ENCODE data around the gene EPHA1.
A peak's percentile ranks its signal among the peaks of the same experiment; 100 is the strongest.
"Not testable (repeated sequence)": the region's sequence is repeated elsewhere in the genome, so short reads cannot be mapped to it uniquely, and the experiment has no call there.

The EPHA1 gene

DNA sequence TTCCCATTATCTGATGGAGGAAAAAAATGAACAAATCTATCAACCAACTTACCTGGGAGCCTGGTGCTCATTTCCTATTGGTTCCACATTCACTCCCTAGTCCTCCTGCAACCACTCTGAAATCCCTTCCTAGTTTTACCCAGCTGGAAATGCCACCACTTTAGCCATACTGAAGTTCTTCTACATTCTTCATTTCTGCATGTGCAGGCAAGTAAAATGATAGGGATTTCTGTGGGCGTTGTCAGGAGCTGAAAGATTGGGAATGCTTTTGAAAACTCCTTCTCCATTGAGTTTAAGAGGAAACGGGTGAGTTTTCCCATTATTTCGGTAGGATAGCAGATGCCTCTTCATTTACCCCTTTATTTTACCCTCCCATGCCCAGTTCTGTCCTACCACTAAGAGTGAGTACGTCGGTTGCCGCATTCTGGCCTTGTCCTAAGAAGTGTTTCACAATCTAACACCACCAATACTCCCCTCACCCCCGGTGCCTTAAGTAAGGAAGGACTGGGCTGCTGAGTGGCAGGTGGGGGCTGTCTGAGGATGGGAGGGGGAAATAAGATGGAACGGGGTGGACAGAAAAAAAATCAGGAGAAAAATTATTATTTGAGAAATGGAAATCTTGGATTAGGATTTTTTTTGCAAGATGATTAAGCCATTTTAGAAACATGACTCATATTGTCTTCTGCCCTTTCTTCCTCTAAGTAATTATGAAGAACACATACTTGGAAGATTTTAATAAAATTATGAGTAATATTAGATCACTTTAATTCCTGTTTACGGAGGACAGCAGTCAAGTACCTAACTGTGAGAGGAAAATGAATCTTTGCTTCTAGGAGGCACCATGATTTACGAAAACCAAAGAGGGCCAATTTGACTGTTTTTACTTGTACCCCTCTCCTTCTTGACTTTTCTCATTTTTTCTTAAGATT, 21.4 kb upstream of the EPHA1 start:
- DNase-seq, result no peak

DNA sequence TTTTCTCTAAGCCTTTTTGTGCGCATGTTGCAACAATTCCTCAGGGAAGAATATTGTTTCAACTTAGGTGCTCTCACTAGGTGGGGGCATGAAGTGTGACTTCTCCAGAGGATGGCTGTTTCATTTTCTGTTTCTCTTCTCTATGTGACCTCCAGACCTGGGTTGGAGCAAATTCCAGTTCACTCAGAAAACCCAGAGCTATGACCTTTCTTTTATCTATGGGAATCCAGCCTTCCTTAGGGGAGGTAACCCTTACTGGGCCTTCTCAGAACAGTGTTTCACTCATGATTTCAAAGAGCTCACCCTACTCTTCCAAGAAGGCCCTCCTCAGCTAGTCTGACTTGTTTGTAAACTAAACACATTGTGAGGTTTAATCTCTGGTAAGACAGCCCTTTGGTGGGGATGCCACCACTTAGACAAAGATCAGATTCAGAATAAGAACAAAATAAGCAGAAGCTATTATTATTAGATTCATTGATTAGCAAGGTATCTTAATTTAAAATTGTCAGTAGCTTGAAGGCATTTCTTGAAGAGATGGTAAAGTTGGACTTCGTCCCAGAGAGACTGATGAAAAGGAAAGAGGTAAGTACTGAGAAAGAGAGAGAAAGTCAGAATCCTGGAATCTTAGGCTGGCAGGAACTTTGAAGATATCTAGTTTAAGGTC, 18.0 kb upstream of the EPHA1 start:
- no peak for DNase-seq

DNA sequence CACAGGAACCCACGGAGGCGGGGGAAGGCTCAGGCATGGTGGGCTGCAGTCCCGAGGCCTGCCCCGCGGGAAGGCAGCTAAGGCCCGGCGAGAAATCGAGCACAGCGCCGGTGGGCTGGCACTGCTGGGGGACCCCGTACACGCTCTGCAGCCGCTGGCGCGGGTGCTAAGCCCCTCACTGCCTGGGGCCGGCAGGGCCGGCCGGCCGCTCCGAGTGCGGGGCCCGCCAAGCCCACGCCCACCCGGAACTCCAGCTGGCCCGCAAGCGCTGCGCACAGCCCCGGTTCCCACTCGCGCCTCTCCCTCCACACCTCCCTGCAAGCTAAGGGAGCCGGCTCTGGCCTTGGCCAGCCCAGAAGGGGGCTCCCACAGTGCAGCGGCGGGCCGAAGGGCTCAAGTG, 15.8 kb upstream of the EPHA1 start:
- DNase-seq, result not testable (repeated sequence)

DNA sequence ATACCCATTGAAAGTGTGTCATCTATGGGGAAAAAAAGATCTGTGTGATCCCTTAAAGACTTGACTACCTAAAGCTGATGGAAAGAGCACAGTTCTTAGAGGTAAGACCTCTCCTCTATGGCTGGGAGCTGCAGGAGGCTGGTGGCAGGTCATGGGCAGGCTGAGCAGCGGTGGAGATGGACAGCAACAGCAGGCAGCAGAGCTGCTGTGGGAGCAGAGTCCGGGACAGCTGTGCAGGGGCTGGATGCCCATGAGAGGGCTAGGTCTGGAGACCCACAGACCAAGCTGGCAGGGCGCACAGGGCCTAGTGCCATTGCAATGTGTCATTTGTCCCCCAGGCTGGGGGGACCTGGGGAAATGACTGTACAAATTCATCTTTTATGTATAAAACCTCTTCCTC, 13.4 kb upstream of the EPHA1 start:
- DNase-seq, result no peak

DNA sequence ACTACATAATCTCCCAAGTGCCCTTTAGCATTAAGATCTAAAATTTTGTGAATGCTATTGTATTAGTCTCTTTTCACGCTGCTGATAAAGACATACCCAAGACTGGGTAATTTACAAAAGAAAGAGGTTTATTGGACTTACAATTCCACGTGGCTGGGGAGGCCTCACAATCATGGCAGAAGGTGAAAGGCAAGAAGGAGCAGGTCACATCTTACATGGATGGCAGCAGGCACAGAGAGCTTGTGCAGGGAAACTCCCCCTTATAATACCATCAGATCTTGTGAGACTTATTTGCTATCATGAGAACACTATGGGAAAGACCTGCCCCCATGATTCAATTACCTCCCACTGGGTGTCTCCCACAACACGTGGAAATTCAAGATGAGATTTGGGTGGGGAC, 12.0 kb upstream of the EPHA1 start:
- not testable (repeated sequence) for DNase-seq

DNA sequence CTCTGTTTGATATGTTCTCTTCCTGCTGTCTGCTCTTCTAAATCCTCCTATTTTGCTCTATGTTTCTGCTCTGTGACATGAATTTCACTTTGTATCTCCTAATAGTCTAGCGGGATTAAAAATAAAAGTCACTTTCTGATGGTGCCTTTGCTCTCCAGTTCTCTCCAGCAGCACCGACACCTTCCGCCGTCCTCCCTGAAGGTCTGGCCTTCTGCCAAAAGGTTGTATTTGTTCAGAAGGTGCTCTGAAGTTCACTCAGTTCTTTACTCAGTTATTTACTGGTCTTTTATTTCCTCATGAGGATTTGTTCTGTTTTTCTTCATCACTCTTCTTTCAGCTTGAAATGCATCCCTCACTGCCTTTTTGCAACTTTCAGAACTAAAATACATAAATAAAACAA, 11.2 kb upstream of the EPHA1 start:
- peak; percentile 66 for DNase-seq

DNA sequence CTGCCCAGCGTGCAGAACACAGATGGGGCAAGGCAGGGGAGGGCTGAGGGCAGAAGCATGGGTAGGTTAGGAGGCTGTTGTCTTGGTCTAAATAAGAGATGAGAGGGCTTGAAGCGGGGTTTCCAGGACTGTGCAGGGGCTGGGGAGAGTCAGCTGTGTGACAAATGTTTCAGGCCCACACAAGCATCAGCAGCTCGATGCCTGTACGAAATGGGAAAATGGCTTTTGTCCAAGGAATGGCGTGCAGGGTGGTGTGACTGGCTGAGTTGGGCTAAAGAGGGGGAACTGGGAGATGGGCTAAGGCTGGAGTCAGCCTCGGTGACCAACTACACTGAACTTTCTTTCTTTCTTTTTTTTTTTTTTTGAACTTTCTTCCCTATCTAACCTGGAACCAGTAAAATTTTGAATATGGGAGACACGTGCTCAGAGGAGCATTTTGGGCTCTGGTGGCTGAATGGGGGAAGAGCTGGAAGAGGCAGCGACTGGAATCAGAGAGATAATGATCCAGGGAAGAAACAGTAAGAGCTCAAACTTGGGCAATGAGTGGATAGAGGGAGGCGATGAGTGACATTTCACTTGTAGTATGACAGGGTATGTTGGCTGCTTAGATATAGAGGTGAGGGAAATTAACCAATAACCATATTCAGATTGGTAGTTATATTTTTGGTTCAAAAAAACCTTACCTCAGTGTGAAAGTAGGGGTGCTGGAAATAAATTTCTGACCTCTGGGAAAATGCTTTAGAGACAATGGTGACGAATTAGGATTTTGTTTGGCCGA, 10.2 kb upstream of the EPHA1 start:
- no peak for DNase-seq

DNA sequence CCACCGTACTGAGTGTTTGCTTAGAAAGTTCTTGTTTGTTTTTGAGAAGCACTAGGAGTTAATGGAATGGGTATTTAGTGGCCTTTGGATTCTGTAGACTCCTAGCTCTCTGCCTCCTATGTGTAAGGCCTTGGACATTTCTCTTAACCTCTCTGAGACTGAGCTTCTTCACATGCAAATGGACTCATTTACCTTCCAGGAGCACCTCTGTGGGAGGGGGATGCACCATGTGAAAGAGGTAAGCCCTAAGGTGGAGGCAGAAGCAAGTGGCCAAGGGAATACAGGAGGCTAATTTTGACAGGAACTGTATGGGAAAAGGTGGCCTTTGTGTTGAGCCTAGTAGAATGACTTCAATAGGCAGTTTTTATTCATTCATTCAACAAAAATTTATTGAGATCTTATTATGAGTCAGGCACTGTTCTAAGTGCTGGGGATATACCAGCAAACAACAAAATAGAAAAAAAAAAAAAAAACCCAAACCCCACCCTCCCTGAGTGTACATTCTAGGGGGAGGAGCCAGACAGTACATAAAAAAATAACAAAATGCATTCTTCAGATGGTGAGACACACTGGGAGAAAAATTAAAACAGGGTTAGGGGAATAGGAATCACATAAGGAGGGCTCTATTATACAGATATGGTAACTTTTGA, 9.2 kb upstream of the EPHA1 start:
- no peak for DNase-seq

DNA sequence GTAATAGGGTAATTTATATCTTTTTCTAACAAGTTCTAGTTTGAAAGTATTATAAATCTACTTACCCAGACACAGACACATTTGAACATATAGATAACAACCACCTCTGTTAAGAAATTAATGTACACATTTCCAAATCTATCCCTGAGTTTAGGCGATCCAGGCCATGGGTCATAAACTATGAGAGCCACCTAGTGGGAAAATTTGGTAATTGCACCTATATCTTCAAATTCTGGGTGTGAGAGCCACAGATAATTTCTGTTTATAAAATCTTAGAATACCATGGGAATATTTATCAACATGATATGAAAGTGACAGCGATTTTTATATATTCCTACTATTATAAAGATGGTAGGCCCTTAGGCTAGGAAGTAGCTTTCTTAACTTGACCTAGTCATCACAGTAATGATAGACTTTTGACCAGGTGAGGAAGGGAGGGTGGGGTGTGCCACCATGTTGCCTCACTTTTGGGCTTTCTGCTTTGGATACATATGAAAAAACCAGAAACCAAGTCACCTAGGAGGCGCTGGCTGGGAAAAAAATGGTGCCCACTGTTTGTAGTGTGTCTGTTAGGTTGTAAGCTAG, 8.0 kb upstream of the EPHA1 start:
- peak; percentile 37 for DNase-seq

DNA sequence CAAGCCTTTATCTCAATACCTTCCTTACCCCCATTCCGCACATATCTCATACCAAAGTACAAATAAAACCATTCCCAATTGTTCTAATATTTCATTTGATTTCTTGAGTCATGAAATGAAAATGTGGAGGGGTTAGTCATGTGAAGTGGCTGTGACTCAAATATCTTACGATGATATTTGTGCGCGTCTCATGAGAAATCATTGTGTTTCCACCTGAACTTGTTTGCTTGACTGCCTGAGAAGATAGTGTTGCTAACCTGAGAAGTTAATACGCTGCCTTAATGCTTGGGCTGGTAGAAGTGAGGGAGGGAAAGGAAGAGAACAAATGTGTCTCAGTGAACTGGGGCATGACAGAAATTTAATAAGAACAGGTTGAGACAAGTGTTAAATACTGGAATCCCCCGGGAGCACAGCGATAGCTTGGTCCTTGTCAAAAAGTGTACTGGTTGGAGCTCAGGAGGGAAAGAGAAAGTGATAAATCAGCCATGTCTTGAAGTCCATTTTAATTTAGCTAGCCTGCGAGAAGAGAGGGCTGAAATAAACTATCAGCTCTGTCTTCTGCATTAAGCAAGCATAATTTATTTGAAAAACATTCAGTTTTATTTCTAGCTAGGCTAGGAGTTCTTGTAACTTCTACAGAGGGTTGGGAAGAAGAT, 7.2 kb upstream of the EPHA1 start:
- peak; percentile 72 for DNase-seq

DNA sequence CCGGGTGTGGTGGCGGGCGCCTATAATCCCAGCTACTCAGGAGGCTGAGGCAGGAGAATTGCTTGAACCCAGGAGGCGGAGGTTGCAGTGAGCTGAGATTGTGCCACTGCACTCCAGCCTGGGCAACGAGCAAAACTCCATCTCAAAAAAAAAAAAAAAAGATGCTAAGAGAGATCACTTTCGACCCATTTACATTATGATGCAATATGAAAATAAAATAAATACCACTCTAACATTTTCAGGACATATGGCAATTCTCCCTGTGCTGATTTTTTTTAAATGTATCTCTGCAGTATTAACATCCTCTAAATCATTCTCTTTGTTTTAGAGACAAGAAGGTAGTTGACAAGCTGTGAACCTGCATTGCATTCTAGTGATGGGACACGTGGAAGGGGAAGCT, 6.6 kb upstream of the EPHA1 start:
- DNase-seq, result not testable (repeated sequence)

DNA sequence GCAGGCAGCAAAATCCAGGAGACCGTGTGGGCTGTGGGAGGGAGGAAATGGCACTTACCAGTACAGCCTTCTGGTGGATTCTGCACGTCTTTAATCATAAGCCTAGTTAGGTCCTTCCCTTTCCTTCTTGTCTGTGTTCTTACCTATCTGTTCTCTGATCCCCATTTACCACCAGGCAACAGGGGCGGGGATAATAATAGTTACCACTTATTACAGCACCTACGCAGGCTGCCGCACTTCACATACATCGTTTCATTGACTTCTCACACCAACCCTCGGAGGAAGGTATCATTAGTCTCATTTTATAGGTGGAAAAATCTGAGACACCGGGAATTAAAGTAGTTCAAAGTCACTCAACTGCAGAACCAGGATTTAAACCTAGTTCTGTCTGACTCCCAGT, 4.5 kb upstream of the EPHA1 start:
- no peak for DNase-seq

DNA sequence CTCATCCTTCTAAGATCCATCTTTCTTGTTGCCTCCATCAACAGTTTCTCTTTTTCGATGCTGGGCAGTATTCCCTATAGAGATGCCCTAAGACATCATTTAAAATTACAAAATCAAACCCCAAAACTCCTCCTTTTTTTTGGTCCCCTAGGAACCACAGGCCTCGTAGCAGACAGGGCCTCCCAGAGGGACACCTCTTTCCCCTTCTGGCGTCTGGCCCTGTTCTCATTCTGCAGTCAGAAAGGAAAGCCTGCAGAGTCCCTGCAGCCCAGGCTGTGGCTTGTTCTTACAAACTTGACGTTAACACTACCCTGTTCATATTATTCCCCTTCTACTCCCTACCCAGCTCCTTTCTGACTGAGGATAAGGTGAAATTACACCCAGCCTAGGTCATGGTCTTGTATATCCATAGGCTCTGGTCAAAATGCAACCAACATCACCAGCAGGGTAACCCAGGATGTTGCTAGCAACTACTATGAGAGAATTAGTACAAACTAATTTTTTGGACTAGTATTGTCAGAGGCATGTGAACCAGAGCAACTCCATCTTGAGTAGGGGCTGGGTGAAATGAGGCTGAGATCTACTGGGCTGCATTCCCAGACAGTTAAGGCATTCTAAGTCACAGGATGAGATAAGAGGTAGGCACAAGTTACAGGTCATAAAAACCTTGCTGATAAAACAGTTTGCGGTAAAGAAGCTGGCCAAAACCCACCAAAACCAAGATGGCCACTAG, 3.5 kb upstream of the EPHA1 start:
- no peak for DNase-seq

DNA sequence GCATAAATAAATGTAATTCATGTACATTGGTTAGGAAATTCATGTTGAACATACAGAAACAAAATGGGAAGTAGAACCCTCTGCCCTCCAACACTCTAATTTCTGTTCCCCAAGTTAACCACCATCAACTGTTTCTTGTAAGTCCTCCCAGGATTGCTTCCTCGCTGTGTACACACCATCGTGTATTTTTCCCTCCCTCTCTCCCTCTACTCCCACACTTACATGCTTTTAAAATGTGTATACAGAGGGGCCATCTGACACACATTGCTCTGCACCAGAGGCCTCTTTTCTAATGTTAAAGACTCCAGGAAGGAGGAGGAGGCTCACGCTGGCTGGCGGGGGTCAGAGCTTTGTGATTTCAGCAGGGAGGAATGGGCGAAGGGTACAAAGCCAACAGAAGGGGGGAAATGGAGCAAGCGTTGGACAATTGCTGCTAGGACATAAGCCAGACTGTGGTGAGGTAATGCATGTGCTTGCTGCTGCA, 1.9 kb upstream of the EPHA1 start:
- no peak for DNase-seq

DNA sequence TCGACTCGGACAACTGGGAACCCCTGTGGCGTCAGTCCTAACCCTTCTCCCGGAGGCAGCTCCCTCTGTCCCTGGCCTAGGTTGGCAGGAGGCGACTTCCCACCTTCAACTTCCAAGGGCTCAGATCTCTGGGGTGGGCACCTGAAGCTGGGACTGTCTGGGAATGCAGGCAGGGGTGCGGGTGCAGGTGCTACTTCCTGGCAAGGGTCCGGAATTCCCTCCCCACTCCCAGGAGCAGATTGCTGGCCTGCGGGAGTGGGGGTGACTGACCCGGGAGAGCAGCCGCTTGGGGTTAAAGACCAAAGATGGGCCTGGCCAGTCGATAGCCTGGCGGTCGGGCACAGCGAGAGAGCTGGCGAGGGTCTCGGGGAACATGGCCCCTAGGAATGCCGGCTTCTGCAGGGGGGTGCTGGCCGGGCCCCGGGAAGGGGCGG, 387 bp downstream of the EPHA1 start:
- no peak for DNase-seq

DNA sequence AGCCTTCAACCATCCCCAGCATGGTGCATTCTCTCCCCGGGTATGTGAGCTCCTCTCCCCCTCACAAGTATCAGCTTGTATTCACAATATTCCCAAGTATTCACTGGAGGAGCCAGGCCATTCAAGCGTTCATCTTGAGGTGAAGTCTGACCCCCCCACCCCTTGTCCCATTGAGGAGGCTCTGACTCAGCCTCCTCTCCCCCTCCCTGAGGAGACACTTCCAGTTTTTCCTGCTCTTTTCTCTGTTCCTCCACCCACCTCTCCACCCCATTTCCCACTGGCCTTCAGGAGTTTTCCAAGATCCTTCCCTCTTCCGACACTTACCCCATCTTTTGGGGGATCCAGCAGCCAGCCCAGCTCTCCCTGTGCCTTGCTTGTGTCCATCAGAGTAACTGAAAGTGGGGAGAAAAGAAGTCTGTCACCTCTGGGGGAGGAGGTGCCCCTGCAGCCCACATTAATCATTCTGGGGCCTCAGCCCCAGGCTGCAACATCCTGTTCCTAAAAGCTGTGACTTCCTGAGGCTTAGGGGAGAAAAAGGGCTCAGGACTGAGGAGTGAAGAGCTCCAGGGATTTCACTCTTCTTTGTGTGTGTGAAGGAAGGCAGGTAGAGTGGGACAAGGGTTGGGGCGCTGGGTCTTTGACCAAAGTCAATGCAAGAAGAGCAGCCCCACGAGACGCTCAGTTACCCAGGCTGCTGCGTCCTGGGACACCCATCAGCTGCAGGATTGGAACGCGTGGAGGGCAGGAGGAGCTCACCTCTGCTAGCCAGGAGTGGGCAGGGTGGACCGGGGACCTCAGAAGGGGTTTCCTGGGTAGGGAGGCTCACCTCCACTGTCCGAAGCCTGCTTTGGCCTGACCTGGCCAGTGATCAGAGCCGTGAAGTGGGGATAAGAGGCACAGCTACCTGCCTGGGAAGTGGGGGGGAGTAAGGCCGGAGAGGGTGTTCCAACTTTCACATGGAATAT, 1.1 kb downstream of the EPHA1 start:
- no peak for DNase-seq

DNA sequence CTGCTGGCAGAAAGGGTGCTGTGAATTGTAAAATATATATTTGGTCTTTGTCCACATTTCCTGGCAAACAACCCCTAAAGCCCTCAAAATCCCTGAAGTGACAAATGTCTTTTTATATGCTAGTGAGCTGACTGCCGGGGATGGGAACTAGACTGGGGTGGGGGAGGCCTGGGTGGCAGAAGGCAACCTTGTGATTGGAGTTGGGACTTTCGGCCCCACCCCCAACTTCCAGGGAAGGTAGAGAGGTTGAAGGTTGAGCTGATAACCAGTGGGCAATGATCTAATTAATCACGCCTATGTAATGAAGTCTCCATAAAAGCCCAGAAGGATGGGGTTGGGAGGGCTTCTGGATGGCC, 2.7 kb downstream of the EPHA1 start:
- no peak for DNase-seq

DNA sequence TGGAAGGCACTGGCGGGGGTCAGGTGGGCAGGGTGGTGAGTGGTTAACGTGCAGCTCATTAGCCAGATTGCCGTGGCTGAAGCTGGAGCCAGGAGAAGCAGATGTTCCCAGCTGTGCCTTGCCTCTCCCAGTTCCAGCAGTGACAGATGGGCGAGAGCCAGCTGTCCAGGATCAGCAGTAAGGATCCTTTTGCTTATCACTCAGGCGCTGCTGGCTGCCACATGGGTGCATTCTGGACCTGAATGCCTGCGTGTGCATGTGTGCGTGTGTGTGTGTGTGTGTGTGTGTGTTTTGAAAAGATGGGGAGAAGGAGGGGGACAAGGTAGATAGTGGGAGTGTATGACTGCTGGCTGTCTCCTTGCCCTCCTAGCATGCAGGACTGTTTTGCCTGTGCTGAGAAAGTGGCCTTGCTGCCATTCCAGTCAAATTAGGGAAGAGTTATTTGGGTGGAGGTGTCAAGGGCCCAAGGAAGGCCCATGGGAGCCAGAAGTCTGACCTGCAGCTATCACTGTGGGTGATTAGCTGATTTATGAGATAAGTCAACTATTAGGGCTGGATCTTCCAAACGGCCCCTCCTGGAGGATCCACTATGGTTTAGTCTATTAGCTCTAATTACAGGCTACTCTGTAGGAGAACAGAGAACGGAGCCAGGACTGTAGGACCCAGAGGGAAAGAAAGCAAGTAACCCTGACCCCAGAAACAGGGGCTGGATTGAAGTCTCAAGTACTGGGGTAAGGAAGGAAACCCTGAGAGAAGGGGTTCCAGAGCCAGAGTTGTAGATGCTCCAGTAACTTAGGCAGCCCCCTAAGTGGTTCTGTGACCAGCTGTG, 3.3 kb downstream of the EPHA1 start:
- DNase-seq, result no peak

DNA sequence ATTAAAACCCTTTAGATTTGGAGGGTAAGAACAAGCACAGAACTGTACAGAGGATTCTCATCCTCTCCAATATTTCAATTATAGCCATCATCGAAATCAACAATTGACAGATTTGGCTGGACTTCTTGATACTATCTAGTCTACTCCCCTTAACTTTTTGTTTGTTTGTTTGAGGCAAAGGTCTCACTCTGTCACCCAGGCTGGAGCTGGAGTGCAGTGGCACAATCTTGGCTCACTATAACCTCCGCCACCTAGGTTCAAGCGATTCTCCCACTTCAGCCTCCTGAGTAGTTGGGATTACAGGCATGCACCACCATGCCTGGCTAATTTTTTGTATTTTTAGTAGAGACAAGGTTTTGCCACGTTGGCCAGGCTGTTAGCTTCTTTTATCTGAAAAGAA, 6.4 kb downstream of the EPHA1 start:
- DNase-seq, result not testable (repeated sequence)

Data from DMS79 treated with DMSO at 0.1 percent for 48 hours (cell line).